Urothelium cell line (cell line): ENCODE measurements around the gene GNPAT.

Experiments
- DNase-seq: peaks from one replicate; pipeline ENCODE4 v3.0.0; 2011; ENCODE audit warnings: low spot score, mixed read lengths
- FAIRE-seq: peaks from 2 replicates; lab custom pipeline; 2011; peaks lifted over from hg19 to GRCh38; lab: Jason Lieb, UNC

The GNPAT gene

DNA sequence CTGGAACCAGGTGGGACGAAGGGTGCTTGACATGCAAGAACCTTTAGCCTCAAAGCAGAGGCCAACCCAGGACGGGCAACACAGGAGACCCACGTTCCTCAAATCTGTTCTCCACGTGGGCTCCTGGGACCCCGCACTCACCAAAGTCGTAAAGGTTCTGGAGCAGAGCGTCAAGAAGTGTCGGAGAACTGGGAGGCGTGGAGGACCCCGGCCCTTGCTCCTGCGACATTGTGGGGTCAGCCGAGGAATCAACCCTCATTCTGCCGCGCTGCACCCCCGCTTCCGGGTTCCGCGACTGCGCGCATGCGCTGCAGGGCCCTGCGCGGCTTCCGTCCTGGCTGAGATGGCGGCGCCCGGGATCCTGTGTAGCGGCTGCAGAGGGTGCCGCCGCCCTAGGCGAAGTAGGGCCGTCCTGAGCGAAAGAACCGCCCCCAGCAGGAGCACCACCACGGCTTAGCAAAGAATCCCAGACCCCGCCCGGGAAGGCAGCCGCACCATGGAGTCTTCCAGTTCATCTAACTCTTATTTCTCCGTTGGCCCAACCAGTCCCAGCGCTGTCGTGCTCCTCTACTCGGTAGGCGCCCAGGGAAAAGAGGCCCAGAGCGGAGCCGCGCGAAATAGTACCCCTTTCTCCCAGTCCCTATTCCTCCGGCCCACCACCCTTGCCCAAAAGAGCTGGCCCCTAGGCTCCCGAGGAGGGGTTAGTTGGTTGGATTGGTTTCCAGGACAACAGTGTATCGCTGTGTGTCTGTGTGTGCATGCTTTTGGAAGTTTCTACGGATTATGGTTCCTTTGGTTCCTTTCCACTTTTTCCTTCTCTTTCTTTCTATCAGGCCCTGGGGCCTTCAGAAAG is at the start of gene GNPAT:
GNPAT (plus strand) TSS at position 330 of the 853 bp plus-strand sequence; CDS start at position 497, 167 bp downstream.
- FAIRE-seq, result no peak

DNA sequence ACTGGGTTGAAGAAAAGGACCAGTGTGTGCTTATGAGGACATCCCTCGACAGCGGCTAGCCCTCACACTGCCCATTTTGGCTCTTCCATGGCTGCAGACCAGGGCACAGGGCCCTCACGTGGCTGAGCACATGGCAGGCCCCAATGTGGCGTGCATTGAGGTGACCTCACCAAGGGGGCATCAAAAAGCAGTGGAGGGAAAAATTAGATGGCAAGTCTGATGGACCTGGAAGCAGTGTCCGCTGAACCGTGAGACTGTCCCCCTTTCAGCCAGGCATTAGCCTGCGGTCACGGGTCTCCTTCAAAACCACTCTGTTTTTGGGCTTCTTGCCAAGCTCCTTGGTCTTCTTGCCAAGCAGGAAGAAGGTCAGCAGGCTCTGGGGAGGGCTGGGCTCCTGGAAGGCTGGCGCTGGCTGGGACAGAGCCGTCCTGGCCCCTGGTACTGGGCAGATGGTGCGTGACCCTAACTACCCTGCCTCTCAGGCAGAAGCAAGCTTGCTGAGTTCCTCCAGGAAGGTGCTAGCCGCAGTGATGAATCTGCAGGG is 48.3 kb upstream of the GNPAT start:
- DNase-seq, result peak; percentile 24
- FAIRE-seq, result no peak

More for the DNA sequence above, at the start of gene GNPAT:
- peak; percentile 97 for DNase-seq

DNA sequence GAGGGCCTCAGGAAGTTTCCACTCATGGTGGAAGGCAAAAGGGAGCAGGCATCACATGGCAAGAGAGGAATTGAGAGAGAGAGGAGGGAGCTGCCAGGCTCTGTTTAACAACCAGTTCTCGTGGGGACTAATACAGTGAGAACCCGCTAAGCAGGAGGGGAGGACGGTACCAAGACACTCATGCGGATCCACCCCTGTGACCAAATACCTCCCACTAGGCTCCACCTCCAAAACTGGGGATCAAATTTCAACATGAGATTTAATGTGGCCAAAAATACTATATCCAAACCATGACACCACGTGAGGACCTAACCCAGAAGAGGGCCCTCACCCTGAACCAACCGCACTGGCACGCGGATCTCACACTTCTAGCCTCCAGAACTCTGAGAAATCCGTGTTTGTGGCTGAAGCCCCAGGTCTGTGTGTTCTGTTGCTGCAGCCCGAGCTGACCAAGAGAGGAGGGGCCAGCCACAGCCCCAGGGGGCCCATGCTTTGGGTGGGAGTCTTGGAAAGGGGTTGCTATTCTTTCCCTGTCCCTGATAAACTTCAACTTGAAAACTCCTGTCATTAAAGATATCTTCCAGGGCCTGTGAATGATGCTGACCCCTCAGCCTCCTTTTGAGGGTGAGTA is 47.2 kb upstream of the GNPAT start:
- FAIRE-seq (no peak), DNase-seq (no peak)

DNA sequence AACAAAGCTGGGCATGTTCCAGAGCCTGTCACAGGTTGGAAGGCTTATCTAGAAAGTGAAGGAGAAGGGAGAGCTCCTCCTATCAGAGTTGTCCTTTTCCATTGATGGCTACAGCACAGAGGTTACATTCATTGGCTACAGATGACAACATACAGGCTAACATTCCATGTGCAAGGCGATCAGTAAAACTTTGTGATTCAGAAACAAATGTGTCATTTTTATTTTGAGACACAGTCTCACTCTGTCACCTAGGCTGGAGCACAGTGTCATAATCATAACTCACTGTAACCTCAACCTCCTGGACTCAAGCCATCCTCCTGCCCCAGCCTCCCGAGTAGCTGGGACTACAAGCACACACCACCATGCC is 46.6 kb upstream of the GNPAT start:
- DNase-seq (no peak), FAIRE-seq (no peak)

DNA sequence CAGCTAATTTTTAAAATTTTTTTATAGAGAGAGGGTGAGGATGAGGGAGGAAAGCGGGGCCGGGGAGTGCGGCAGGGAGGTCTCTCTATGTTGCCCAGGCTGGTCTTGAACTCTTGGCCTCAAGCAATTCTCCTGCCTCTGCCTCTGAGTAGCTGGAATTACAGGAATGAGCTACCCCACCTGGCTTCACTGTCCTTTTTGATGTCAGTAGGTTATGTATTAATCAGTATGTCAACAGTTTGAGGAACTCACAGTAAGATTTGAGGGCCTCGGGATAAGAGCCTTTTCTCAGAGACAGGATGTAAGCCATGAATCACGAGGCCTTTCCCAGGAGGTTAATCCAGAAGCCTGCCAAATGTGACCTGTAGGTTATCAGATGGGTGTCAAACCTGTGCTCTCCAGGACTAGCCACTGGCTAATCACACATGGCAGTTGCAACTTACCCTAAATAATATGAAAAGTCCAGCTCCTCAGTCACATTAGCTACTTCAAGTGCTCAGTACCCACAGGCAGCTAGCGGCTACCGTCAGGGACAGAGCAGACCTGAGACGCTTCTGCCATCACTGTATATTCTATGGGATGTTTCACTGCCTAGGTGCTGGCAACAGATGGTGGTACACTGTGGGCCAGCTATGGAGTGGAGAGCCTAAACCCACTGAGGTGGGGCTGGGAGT is 46.0 kb upstream of the GNPAT start:
- DNase-seq (no peak), FAIRE-seq (no peak)

DNA sequence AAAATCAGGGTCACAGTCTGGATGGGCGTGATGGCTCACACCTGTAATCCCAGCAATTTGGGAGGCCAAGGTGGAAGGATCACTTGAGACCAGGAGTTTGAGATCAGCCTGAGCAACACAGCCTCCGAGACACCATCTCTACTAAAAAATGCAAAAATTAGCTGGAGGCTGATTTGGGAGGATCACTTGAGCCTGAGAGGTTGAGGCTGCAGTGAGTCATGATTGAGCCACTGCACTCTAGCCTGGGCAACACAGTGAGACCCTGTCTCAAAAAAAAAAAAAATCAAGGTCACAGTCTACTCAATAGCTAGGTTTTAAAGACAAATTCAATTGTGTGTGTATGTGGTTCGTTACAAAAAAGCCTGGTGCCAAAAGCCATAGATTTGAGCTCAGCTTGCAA is 44.7 kb upstream of the GNPAT start:
- no peak for FAIRE-seq
- DNase-seq, result no peak

DNA sequence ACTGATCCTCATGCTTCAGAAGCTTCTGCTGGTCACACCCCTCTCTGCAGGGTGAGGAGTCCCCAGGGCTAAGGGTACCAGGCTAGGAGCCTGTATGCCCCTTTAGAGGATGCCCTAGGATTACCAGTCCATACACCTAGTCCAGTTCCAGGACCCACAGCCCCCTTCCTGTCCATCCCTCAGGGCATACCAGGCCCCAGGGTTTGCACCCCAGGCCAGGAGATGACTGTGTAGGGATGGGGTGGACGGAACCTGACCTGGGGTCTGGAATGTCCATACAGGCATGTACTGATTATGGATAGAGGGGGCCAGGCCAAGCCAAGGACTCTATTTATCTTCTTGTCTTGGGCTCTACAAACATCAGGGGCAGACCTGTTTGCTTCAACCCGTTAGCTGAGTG is 44.3 kb upstream of the GNPAT start:
- DNase-seq (no peak), FAIRE-seq (no peak)

DNA sequence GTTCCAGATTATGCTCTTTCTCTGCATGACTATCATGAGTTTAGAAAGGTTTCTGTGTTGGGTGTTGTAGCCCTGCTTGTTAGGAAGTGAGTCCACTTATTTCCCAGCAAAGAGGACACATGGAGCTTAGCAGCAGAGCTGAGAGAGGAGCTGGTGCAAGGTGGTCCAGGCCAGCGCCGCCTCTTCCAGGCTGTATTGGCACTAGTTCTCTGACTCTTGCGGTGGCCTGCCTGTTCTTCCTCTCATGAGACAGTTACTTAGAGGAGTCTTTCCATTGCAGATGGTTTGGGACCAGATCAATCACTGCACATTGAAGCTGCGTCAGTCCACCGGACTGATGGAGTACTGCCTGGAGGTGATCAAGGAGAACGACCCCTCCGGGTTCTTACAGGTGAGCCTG is 41.1 kb upstream of the GNPAT start:
- no peak for FAIRE-seq

DNA sequence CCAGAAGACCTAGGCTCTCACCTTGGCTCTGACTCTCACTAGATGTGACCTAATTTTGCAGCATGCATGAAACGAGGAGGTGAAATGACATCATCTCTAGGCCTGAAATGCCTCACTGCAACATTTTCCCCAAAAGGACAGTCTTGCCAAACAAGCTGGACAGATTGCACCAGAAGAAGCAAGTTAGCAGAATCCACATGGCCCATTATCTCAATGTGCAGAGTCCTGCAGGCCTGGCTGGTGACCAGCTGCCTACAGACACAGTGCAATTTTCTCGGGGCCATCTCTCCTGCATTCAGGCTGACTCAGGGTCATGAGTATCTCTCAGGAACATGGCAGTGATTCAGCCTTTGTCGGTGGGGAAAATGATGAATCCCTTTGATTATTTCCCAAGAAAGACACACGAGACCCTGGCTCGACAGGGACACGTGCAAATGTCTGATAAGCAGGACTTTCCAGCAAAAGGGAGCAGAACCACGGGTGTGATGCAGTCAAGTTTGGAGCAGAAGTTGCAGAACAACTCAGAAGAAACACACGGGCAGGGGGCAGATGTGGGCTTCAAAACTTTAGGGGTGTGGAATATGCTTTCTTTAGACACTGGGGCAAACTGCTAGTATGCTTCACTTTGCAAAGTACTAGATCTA is 40.5 kb upstream of the GNPAT start:
- FAIRE-seq (no peak), DNase-seq (no peak)

More for the DNA sequence above, 41.1 kb upstream of the GNPAT start:
- no peak for DNase-seq

DNA sequence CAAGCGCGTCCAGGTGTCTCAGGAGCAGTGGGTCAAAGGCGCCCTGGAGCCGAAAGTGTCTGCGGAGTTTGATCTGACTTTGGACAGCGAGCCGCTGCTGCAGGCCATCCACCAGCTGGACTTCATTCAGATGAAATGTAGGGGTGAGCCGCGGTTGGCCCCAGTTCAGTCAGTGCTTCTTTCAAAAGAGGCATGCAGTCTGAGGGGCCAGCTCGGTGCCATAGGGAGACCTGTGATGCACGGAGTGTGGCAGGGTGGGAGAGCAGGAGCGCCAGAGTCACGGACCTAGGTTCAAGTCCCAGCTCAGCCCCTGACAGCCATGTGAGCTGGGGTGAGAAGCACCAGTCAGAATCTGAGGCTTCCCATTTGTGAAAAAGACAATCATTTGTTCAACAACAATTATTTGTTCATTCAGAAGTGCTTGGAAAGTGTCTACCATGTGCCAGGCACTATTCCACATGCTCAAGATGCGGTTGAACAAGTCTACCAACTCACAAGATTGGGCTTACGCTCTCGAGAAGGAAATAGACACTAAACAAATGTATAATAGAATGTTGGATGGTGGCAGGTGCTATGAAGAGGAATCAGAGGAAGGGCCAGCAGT is 39.5 kb upstream of the GNPAT start:
- no peak for DNase-seq
- FAIRE-seq, result no peak

DNA sequence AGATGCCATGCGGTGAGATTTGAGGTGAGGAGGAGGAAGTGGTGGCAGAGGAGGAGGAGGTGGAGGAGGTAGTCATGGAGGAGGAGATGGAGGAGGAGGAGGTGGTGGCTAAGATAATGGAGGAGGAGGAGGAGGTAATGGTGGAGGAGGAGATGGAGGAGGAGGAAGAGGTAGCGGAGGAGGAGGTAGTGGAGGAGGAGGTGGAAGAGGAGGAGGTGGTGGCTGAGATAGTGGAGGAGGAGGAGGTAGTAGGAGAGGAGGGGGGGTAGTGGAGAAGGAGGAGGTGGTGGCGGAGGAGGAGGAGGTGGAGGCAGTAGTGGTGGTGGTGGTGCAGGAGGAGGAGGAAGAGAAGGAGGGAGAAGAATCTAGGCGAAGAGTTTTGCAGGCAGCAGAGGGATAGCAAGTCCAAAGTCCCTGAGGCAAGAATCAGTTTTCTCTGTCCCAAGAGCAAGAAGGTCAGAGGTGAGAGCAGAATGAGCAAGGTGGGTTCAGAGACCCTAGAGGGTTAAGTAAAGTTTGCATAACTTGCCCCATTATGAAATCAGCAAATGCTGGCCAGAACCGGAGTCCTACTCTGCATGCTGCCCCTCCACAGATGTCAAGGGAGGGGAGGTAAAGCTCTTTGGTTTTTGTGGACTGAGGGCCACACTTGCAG is 38.9 kb upstream of the GNPAT start:
- DNase-seq (no peak), FAIRE-seq (peak; percentile 76)

DNA sequence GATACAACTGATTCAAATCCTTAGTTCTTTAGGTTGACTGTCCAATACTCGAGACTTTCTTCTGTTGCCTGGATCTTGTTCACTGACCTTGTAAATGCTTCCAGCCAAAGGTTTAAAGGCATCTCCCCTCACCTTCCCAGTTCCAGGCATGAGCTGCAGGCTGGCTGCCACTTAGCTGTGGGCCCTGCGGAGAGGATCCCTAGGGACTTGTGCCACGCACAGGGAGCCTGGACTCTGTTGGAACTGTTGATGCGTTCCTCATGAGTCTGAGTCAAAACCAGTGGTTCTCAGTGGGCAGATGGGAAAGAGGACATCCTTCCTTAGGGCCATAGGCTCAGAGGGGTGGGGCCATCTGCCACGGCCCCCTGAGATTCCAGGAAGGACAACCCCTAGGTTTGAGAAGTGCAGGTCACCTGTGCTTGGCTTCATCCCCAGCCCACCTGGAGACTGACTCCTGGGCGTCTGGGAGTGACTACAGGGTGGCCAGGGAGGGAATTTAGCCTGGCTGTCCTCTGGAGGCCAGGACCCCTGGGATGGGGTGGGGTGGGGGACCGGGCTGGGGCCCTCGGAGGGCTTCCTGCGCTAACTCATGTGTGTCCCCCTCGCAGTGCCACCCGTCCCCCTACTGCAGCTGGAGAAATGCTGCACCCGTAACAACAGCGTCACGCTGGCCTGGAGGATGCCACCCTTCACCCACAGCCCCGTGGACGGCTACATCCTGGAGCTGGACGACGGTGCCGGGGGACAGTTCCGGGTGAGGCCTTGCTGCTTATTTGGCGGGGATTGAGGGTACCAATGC is 37.6 kb upstream of the GNPAT start:
- no peak for FAIRE-seq
- DNase-seq, result no peak

DNA sequence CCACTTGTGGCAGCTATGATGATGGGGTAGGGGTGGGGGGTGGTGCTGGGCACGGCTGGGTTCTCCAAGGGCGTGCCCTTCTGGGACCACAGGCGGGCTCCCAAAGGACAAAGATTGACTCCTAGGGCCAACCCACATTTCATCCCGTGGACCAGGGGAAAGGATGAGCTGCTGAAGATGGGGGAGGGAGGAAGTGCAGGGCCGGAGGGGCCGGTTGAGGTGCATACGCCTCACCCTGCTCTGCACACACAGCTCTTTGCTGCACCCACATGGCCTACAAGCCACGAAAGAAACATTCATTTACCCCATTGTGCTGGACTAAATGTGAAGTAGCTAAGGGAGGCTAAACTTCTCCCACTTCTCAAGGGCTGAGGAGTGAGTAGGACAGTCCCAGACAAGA is 34.2 kb upstream of the GNPAT start:
- FAIRE-seq (no peak), DNase-seq (no peak)

DNA sequence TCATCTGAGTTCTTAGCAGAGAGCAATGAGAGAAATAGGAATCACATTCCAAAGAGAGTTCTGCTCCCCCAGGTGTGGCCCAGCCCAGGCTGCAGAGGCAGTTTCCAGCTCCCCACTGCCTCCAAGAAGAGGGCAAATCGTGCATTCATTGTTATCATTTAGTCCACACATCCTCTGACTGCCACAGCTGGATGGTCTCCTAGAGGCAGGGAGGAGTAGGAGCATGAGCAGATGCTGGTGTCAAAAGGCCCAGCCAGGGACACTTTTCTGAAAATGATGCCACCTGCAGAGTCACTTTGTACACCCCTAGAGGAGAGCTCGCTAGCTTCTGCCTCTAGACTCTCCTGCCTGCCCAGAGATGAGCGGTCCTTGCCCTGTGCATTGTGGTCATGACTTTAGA is 33.6 kb upstream of the GNPAT start:
- FAIRE-seq, result no peak
- no peak for DNase-seq

DNA sequence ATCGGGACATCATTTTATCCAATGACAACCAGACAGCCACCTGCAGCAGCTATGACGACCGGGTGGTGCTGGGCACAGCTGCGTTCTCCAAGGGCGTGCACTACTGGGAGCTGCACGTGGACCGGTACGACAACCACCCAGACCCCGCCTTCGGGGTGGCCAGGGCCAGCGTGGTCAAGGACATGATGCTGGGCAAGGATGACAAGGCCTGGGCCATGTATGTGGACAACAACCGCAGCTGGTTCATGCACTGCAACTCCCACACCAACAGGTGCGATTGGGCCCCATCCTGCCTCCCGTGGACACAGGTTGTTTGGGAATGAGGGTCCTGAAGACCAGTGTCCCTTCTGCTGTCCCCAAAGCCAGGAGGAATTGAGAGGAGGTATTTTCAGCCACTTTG is 32.0 kb upstream of the GNPAT start:
- FAIRE-seq, result no peak
- no peak for DNase-seq

DNA sequence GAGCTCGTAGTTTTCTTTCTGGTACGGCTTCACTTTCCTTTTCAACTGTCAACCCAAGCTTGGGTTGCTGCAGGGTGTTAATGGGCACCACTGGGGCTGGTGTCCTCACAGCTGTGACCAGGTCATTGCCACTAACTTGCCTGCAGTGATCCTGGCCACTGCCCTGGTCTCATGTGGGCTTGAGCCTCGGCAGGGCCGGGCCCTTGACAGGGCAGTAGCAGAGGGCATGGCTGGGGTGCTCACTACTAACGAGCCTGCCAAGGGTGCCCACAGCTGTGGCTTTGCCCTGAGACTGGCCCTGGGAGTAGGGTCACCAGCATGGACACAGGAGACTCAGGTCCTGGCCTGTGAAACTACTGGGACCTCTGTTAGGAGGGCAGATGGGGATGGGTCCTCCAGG is 31.5 kb upstream of the GNPAT start:
- no peak for FAIRE-seq
- DNase-seq, result no peak

DNA sequence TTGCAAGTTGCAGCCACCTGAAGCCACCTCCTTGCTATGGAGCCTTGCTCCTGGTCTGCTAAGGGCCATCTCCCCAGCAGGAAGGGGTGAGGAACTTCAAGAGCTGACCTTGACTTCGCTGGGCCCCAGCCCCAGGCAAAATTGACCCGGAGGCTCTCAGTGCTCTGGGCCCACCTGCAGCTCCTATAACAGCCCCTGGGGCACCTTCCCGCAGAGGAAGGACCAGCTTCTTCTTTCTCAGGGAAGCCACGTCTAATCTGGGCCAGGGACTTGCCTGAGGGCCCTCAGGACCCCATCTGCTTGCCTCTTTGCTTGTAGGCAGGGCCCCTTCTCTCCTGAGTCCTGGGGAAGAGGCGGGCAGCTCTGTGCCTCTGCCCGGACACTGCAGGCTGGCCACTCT is 30.9 kb upstream of the GNPAT start:
- FAIRE-seq (no peak), DNase-seq (no peak)

DNA sequence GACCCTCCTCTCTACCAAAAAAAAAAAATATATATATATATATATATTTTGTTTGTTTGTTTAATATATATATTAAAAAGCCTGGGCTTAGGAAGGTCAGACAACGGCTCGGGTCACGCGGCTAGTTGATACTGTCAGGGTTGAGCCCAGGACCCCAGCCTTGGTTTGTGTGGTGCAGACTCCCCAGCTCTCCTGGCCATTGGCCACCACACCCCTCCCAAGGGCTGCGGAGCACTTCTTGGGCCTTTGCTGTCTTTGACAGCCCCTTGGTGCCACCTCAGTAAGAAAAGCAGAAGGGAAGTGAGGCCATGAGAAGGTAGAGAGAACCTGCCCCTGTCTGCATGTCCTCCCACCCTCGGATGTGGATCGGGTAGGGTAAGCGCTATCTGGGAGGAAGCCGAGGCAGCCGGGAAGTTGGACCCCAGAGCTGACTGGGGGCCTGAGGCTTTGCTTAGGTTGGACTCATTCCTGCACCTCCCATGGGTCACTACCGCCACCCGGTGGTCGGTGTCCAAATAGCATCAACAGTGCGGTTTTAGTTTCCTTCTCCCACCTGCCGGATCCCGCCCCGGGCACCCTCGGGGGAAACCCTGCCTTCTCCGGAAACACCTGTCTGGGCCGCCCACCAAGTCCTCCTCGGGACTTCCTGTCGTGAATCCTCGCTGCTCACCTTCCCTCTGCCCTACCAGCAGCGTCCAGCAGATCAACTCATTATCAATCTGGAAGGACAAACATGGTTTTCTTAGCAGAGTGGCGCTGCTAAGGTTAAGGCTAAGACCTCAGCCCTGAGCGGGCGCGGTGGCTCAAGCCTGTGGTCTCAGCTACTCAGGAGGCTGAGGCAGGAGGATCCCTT is 29.8 kb upstream of the GNPAT start:
- FAIRE-seq (no peak), DNase-seq (peak; percentile 86)
